NK-92 (cell line): ENCODE results near the gene TAF7.
"Not testable (repeated sequence)": the region's sequence is repeated elsewhere in the genome, so short reads cannot be mapped to it uniquely, and the experiment has no call there.

Experiments
- DNase-seq: peaks from one replicate; lab custom pipeline; 2025; ENCODE audit not compliant: unreplicated experiment; lab: John Stamatoyannopoulos, UW

TAF7 gene

GRCh38 chr5:141320225-141321169 lies at the start of gene TAF7:
TAF7 (minus strand) TSS chr5:141320784; CDS start chr5:141320044, 740 bp downstream.
- peak; percentile 28 for DNase-seq

- DNase-seq: no peak
Observed at GRCh38 chr5:141366016-141366896, 45.7 kb upstream of the TAF7 start.

GRCh38 chr5:141363952-141364660 lies 43.5 kb upstream of the TAF7 start, which contains the start of gene PCDHGA5:
PCDHGA5 (plus strand) TSS chr5:141364162; CDS start chr5:141364331, 169 bp downstream.
- DNase-seq: no peak

GRCh38 chr5:141362719-141363118 lies 42.1 kb upstream of the TAF7 start:
- no peak for DNase-seq

- DNase-seq: no peak
Observed at GRCh38 chr5:141360685-141361084, 40.1 kb upstream of the TAF7 start.

GRCh38 chr5:141359790-141360426 lies 39.3 kb upstream of the TAF7 start, which contains the start of gene PCDHGB2:
PCDHGB2 (plus strand) TSS chr5:141359994; CDS start chr5:141360136, 142 bp downstream.
- no peak for DNase-seq

GRCh38 chr5:141356950-141357349 lies 36.4 kb upstream of the TAF7 start:
- DNase-seq: no peak

- no peak for DNase-seq
Observed at GRCh38 chr5:141356133-141356532, 35.5 kb upstream of the TAF7 start.

GRCh38 chr5:141355641-141356040 lies 35.1 kb upstream of the TAF7 start:
- DNase-seq: no peak

GRCh38 chr5:141354900-141355469 lies 34.4 kb upstream of the TAF7 start, which contains the start of gene PCDHGA4:
PCDHGA4 (plus strand) TSS chr5:141355021; CDS start chr5:141355108, 87 bp downstream.
- DNase-seq: no peak

- DNase-seq: no peak
Observed at GRCh38 chr5:141351591-141351990, 31.0 kb upstream of the TAF7 start.

GRCh38 chr5:141349917-141350619 lies 29.5 kb upstream of the TAF7 start, which contains the start of gene PCDHGB1:
PCDHGB1 (plus strand) TSS chr5:141350099; CDS start chr5:141350261, 162 bp downstream.
- DNase-seq: no peak

- DNase-seq: not testable (repeated sequence)
Observed at GRCh38 chr5:141346017-141346416, 25.4 kb upstream of the TAF7 start.

GRCh38 chr5:141345327-141345726 lies 24.7 kb upstream of the TAF7 start:
- DNase-seq: no peak

- no peak for DNase-seq
Observed at GRCh38 chr5:141343953-141344463, 23.4 kb upstream of the TAF7 start.

- DNase-seq: no peak
Observed at GRCh38 chr5:141343242-141343952, 22.8 kb upstream of the TAF7 start, which contains the start of gene PCDHGA3. PCDHGA3 (plus strand) TSS chr5:141343829; CDS start chr5:141344034, 205 bp downstream.

GRCh38 chr5:141342773-141343172 lies 22.2 kb upstream of the TAF7 start:
- no peak for DNase-seq

- not testable (repeated sequence) for DNase-seq
Observed at GRCh38 chr5:141340781-141341354, 20.3 kb upstream of the TAF7 start.
